ENCODE data around the gene TOMM40L. TPM values are rescaled to one million over a fixed set of nuclear protein-coding genes. Genes with fewer than 3 reads are reported as not detected.

Gene TOMM40L
- polyA plus RNA-seq, 3 donors: 3.8 to 12.6 (median 11.7) TPM

DNA sequence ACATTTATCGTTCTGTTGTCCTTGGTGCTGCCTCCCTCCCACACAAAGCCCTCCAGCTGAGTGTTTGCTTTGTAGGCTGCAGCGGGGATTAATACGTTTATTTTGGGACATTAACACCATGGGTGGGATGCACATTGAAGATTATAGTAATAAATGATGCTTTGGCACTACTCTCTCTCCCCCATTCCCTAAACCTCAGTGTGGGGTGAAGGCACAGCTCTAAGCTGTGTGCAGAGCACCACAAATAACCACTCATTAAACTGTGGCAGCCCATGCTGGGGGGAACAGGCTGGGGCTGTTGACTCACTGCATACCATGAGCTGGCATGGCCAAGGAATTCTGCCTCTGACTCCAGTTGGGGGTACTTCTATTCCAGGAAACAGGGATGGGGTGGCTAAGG lies 40.3 kb downstream of the TOMM40L start:
- 24 to 65% (median 61%) methylated on average over 3 of the region's 3 CpGs for WGBS, 3 donors
- H3K27ac ChIP-seq (ENCODE audit: low read depth, low read length): no peak overlapping the region

DNA sequence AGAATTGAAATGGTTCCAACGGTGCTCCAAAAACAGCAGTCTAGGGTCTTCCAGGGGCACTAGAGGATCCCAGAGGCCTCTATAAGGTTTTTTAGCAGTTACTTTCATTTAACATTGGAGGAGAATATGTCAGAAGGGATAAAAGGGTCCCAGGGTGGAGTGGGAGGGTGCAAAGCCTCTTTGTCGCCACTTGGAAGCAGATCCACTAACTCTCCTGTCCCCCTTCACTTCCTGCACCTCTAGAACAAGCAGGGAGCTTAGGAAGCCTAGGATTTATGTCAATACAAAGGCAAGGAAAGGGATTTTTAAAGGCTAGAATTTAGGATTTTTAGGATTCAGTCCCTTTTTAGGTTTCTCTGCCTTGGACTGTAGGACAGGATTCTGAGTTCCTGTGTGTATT lies 41.0 kb downstream of the TOMM40L start:
- no peak overlapping the region for H3K27ac ChIP-seq (ENCODE audit: low read depth, low read length)
- WGBS, 3 donors: 61 to 81% (median 70%) methylated on average over 2 of the region's 2 CpGs

DNA sequence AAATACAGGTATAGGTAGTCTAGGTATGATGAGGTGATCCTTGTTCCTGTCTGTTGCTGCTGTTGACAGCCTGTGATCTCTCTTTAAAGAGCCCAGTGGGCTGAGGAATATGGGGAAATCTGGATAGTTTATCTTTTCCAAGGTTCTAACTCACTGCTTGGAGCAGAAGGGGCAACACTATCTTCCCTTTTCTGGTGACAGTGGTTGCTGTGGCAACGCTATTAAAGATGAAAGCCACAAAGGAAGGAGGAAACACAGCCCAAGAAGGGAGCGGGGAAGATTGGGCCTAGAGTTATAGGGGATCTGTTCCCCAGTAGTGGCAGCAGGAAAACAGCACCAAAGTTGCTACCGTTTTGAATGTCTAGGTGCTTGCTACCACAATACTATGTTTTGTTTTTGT lies 41.5 kb downstream of the TOMM40L start:
- 48 to 79% (median 57%) methylated on average over 3 of the region's 3 CpGs for WGBS, 3 donors
- H3K27ac ChIP-seq (ENCODE audit: low read depth, low read length): no peak overlapping the region

DNA sequence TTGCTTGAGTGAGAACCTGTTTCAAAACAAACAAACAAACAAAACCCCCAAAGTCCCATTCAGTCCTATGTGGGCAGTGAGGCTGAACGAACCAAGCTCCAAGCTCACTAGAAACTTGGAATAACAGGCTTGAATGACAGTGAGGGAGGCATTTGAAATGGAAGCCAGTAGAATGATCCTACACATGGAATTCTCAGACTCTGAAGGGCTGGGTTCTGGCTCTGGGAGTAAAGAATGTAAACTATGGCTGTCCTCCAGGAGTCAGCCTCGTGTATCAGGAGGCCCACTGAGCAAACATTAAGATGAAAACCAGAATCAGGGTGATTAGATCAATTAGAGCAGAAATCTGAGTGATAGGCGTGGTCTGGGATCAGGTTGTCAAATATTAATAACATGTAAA lies 47.5 kb downstream of the TOMM40L start:
- H3K27ac ChIP-seq (ENCODE audit: low read depth, low read length): no peak overlapping the region
- 39 to 68% (median 59%) methylated on average over 3 of the region's 3 CpGs for WGBS, 3 donors

DNA sequence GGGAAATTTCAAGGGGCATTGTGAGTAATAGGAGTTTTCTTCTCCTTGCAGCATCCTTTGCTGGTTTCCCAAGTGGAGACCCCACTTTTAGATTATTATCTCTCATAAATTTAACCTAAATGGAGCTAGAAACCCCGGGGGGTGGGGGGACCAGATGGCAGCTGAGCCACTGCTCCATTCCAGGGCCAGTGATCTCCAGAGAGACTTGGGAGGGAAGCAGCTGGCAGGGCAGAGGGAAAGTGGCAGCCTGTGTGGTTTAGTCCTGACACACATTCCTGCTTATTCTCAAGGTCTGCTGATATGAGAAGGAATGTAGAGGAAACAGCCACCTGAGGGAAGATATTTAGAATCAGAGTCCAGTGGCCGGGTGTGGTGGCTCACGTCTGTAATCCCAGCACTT lies 49.0 kb downstream of the TOMM40L start:
- no peak overlapping the region for H3K27ac ChIP-seq (ENCODE audit: low read depth, low read length)
- WGBS, 3 donors: 16 to 65% (median 56%) methylated on average over 3 of the region's 3 CpGs

Other genes with a start within 250 kb of the TOMM40L start
- 10 to 100 TPM; 18.3 to 33.9 (median 26.2) TPM for gene F11R, start 204.9 kb upstream of the TOMM40L start, polyA plus RNA-seq
- 10 to 100 TPM; 33.7 to 78.1 (median 52.5) TPM for gene TSTD1, start 187.1 kb upstream of the TOMM40L start, polyA plus RNA-seq
- gene USF1, start 180.1 kb upstream of the TOMM40L start, polyA plus RNA-seq: 10 to 100 TPM; 35.0 to 54.3 (median 47.2) TPM
- gene ARHGAP30, start 156.2 kb upstream of the TOMM40L start, polyA plus RNA-seq: 10 to 100 TPM in 1 of 3 donors, 1 to 10 TPM in 2; 2.3 to 10.8 (median 9.8) TPM
- gene NECTIN4, start 136.5 kb upstream of the TOMM40L start, polyA plus RNA-seq: 1 to 10 TPM in 1 of 3 donors, under 1 TPM in 1, not detected in 1; 0.52 to 3.3 TPM
- gene KLHDC9, start 127.7 kb upstream of the TOMM40L start, polyA plus RNA-seq: 1 to 10 TPM; 1.2 to 9.0 (median 1.5) TPM
- 100 to 1,000 TPM in 2 of 3 donors, 10 to 100 TPM in 1; 53.0 to 201 (median 139) TPM for gene PFDN2, start 108.0 kb upstream of the TOMM40L start, polyA plus RNA-seq
- gene NIT1, start 108.0 kb upstream of the TOMM40L start, polyA plus RNA-seq: 10 to 100 TPM; 23.7 to 48.1 (median 41.2) TPM
- gene DEDD, start 93.4 kb upstream of the TOMM40L start, polyA plus RNA-seq: 10 to 100 TPM; 17.4 to 46.3 (median 29.7) TPM
- gene UFC1, start 72.1 kb upstream of the TOMM40L start, polyA plus RNA-seq: 100 to 1,000 TPM; 100 to 147 (median 131) TPM
- gene USP21, start 66.6 kb upstream of the TOMM40L start, polyA plus RNA-seq: 10 to 100 TPM; 13.2 to 26.7 (median 18.8) TPM
- gene PPOX, start 59.6 kb upstream of the TOMM40L start, polyA plus RNA-seq: 10 to 100 TPM; 11.1 to 33.1 (median 16.2) TPM
- gene B4GALT3, start 48.6 kb upstream of the TOMM40L start, polyA plus RNA-seq: 10 to 100 TPM; 23.7 to 36.1 (median 26.4) TPM
- gene ADAMTS4, start 27.0 kb upstream of the TOMM40L start, polyA plus RNA-seq: 100 to 1,000 TPM in 1 of 3 donors, 10 to 100 TPM in 1, 1 to 10 TPM in 1; 5.9 to 188 (median 37.3) TPM
- gene NDUFS2, start 23.7 kb upstream of the TOMM40L start, polyA plus RNA-seq: 100 to 1,000 TPM in 1 of 3 donors, 10 to 100 TPM in 2; 68.4 to 163 (median 86.3) TPM
- gene FCER1G, start 10.8 kb upstream of the TOMM40L start, polyA plus RNA-seq: 100 to 1,000 TPM in 2 of 3 donors, 10 to 100 TPM in 1; 28.6 to 258 (median 227) TPM
- gene APOA2, start 2.4 kb upstream of the TOMM40L start, polyA plus RNA-seq: not detected
- gene NR1I3, start 12.1 kb downstream of the TOMM40L start, polyA plus RNA-seq: under 1 TPM in 2 of 3 donors, not detected in 1; 0.21 to 0.22 TPM
- gene PCP4L1, start 32.7 kb downstream of the TOMM40L start, polyA plus RNA-seq: under 1 TPM in 2 of 3 donors, not detected in 1; 0.26 to 0.52 TPM
- gene MPZ, start 83.9 kb downstream of the TOMM40L start, polyA plus RNA-seq: 1 to 10 TPM; 1.2 to 3.5 (median 2.6) TPM
- 100 to 1,000 TPM in 2 of 3 donors, 10 to 100 TPM in 1; 76.3 to 230 (median 151) TPM for gene SDHC, start 88.3 kb downstream of the TOMM40L start, polyA plus RNA-seq
- gene CFAP126, start 141.8 kb downstream of the TOMM40L start, polyA plus RNA-seq: under 1 TPM in 2 of 3 donors, not detected in 1; 0.10 to 0.63 TPM

Data from adipose tissue (tissue), 3 donors.